Parathyroid adenoma (tissue), 2 donors: ENCODE results near the gene HIPK1.

Experiments
- H2AFZ ChIP-seq: fragments of 300-600 bp; sonication (generic); one replicate; pipeline ENCODE4 v1.7.0; 2017; ENCODE audit warnings: antibody characterized with exemption, mild to moderate bottlenecking
- H3K27ac ChIP-seq: fragments of 300-600 bp; sonication (generic); one replicate; pipeline ENCODE4 v1.7.0; 2017
- H3K27me3 ChIP-seq: fragments of 300-600 bp; sonication (generic); one replicate; pipeline ENCODE4 v1.7.0; 2017; ENCODE audit warnings: low read length; ENCODE audit not compliant: control insufficient read depth, insufficient read depth
- H3K36me3 ChIP-seq: fragments of 300-600 bp; sonication (generic); one replicate; pipeline ENCODE4 v1.7.0; 2017; ENCODE audit warnings: low read length; ENCODE audit not compliant: control insufficient read depth, insufficient read depth
- H3K4me1 ChIP-seq: fragments of 300-600 bp; sonication (generic); one replicate; pipeline ENCODE4 v1.7.0; 2017; ENCODE audit warnings: control low read depth
- H3K4me2 ChIP-seq: fragments of 300-600 bp; sonication (generic); one replicate; pipeline ENCODE4 v1.7.0; 2017; ENCODE audit warnings: low read length
- H3K4me3 ChIP-seq: fragments of 300-600 bp; sonication (generic); one replicate; pipeline ENCODE4 v1.7.0; 2017; ENCODE audit warnings: low read depth, low read length
- H3K79me2 ChIP-seq: fragments of 300-600 bp; sonication (generic); one replicate; pipeline ENCODE4 v1.7.0; 2017; ENCODE audit warnings: control low read depth
- H3K9ac ChIP-seq: fragments of 300-600 bp; sonication (generic); one replicate; pipeline ENCODE4 v1.7.0; 2017; ENCODE audit warnings: mild to moderate bottlenecking
- H3K9me3 ChIP-seq: fragments of 300-600 bp; sonication (generic); one replicate; pipeline ENCODE4 v1.7.0; 2017; ENCODE audit warnings: low read length; ENCODE audit not compliant: control insufficient read depth
- CTCF ChIP-seq: fragments of 300-600 bp; sonication (generic); IDR thresholded peaks from one replicate; pipeline ENCODE4 v1.7.0; 2017; ENCODE audit warnings: antibody characterized with exemption, mild to moderate bottlenecking
- donor health status: primary hyperparathyroidism.

Gene HIPK1

GRCh38 chr1:113934006-113934405, 4.9 kb downstream of the HIPK1 start:
- Histone ChIP-seq H3K36me3 (no peaks in the 10 kb centered on the region), H3K9ac (no peak overlapping the region), H3K9me3 (no peaks in the 10 kb centered on the region), H3K27ac (no peak overlapping the region), H3K4me3 (no peak overlapping the region), H3K4me1 (peaks cover 2% of the 10 kb centered on the region), H3K79me2 (peaks cover 18% of the 10 kb centered on the region), H2AFZ (no peak overlapping the region), H3K4me2 (no peak overlapping the region), H3K27me3 (no peaks in the 10 kb centered on the region)
- TF ChIP-seq CTCF = no peak

DNA sequence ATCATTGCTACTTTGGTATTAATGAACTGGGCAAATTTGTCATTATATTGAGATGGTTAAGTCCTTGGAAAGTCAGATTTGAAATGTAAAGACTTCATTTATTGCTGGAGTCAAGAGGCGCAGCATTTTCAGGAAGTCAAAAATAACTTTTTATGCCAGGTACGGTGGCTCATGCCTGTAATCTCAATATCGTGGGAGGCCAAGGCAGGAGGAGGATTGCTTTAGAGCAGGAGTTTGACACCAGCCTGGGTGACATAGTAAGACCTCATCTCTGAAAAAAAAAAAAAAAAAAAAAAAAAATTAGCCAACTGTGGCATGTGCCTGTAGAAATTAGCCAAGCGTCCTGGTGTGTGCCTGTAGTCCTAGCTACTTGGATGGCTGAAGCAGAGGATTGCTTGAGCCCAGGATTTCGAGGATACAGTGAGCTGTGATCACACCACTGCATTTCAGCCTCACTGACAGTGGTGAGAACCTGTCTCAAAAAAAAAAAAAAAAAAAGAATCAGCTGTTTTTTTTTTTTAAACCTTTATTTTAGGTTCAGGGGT, 5.5 kb downstream of the HIPK1 start:
- Histone ChIP-seq H3K4me2 (no peak overlapping the region), H3K27me3 (no peaks in the 10 kb centered on the region), H3K4me1 (peaks cover 2% of the 10 kb centered on the region), H2AFZ (no peak overlapping the region), H3K4me3 (no peak overlapping the region), H3K36me3 (no peaks in the 10 kb centered on the region), H3K9me3 (no peaks in the 10 kb centered on the region), H3K27ac (no peak overlapping the region), H3K79me2 (peaks cover 18% of the 10 kb centered on the region), H3K9ac (no peak overlapping the region)
- TF ChIP-seq CTCF = no peak

DNA sequence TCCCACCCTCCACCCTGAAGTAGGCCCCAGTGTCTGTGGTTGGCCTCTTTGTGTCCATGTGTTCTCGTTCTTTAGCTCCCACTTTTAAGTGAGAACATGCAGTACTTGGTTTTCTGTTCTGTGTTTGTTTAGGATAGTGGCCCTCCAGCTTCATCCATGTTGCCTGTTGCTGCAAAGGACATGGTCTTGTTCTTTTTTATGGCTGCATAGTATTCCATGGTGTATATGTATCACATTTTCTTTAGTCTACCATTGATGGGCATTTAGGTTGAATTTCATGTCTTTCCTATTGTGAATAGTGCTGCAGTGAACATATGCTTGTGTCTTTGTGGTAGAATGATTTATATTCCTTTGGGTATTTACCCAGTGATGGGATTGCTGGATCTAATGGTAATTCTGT, 6.1 kb downstream of the HIPK1 start:
- TF ChIP-seq CTCF = no peak
- peaks cover 2% of the 10 kb centered on the region for H3K4me1 ChIP-seq

DNA sequence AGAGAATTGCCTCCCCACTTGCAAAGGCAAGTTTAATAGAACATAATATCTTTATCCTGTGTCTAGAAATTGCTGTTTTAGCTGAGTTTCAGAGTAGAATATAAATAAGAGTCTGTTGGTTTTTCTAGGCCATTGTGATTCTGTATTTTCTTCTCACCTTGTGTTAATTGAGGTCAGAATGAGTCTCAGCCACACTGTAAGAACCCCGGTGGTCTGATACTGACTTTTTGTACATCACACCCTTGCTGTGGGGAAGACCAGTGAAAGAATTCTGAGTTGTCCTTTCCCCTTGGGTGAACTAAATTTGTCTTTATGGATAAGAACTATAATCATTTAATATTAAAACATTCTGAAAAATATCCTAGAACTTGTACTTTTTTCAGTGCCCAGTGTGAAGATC, 6.8 kb downstream of the HIPK1 start:
- Histone ChIP-seq H3K27ac (no peak overlapping the region), H3K4me1 (peaks cover 2% of the 10 kb centered on the region), H3K4me2 (no peak overlapping the region), H3K9ac (no peak overlapping the region), H3K4me3 (no peak overlapping the region), H2AFZ (no peak overlapping the region), H3K79me2 (peaks cover 8% of the 10 kb centered on the region), H3K9me3 (no peaks in the 10 kb centered on the region), H3K36me3 (no peaks in the 10 kb centered on the region), H3K27me3 (no peaks in the 10 kb centered on the region)
- no peak for TF ChIP-seq CTCF

More for the DNA sequence above, 6.1 kb downstream of the HIPK1 start:
- H3K9me3 ChIP-seq = no peaks in the 10 kb centered on the region
- H3K36me3 ChIP-seq = no peaks in the 10 kb centered on the region
- H3K4me2 ChIP-seq = no peak overlapping the region
- no peak overlapping the region for H3K9ac ChIP-seq
- H2AFZ ChIP-seq = no peak overlapping the region
- no peak overlapping the region for H3K27ac ChIP-seq
- H3K79me2 ChIP-seq = peaks cover 15% of the 10 kb centered on the region
- no peak overlapping the region for H3K4me3 ChIP-seq
- H3K27me3 ChIP-seq = no peaks in the 10 kb centered on the region

GRCh38 chr1:113937146-113937545, 8.0 kb downstream of the HIPK1 start:
- H3K27me3 ChIP-seq = no peaks in the 10 kb centered on the region
- peaks cover 8% of the 10 kb centered on the region for H3K79me2 ChIP-seq
- H3K4me2 ChIP-seq = no peak overlapping the region
- H3K36me3 ChIP-seq = no peaks in the 10 kb centered on the region
- no peak overlapping the region for H3K4me3 ChIP-seq
- H3K4me1 ChIP-seq = no peaks in the 10 kb centered on the region
- H3K9me3 ChIP-seq = no peaks in the 10 kb centered on the region
- no peak overlapping the region for H3K27ac ChIP-seq
- H3K9ac ChIP-seq = no peak overlapping the region
- TF ChIP-seq CTCF = no peak
- no peak overlapping the region for H2AFZ ChIP-seq
